Measurements from ENCODE around the gene GSTT2B.
"Not testable (repeated sequence)": the region's sequence is repeated elsewhere in the genome, so short reads cannot be mapped to it uniquely, and the experiment has no call there.

GSTT2B gene

DNA sequence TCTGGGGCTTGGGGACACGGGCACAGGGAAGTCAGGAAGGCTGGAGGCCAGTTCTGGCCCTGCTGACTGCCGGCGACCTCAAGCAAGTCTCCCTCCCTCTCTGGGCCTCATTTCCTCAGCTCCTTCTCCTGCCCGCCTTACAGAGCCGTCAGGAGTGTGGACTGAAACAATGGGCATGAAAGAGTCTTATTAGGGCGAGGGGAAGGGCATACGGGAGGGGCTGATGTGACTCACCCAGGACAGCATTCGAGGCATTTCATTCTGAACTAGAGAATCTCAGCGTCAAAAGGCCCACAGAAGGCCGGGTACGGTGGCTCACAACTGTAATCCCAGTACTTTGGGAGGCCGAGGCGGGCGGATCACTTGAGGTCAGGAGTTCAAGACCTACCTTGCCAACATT, 20.8 kb downstream of the GSTT2B start:
- not testable (repeated sequence) for DNase-seq (ENCODE audit: low spot score)

DNA sequence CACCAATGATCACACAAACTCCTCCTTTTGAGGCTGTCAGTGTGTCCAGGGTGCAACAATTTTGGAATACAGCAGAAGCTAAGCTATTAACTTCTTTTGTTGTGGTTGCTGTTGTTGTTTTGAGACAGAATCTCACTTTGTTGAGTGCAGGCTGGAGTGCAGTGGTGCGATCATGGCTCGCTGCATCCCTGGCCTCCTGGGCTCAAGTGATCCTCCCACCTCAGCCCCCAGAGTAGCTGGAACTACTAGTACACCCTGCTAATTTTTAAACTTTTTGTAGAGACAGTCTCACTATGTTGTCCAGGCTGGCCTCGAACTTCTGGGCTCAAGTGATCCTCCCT, 22.0 kb downstream of the GSTT2B start:
- no peak for DNase-seq (ENCODE audit: low spot score)

DNA sequence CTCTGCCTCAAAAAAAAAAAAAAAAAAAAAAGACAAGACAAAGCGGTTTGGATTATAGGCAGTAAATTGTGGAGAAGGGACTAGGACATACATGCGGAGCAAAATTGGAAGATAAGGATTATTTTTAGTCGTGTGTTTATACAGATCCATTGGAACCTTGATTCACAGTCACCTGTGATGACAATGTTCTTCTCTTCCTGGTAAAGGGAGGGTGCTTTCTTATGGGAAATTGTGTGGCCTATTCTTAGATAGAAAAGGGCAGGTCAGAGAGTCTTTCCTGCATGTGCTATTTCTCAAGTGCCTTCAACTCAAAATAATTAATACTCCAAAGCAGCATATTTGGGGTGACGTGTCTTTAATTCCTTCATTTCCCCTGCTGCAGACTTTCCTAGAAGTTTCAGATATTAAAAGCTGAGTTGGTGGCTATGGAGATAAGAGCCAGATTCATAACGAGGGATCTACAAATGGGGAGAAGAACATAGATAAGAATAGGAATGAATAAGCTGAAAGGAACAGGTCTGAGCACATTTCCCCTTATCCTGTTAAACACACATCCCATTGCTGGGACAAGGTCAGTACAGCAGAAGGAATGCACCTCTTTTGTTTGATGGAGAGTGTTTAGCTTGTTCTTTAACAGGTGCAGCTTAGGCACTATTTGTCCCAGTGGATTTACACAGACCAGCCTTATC, 22.5 kb downstream of the GSTT2B start:
- no peak for DNase-seq (ENCODE audit: low spot score)

DNA sequence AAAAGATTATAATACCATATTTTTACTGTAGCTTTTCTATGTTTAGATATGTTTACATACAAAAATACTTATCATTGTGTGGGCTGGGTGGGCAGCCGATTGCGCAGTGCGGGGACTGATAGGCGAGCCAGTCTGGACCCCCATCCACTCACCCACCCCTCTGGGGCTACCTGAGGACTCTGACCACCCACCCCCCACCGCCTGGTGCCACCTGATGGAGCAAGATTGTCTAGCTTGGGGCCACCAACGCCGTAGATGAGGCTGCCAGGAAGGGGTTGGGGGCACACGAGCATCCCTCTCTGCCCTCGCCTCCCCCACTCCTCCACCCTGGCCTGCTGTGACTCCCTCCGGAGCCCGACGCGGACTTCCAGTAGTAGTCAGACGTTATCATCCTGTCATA, 34.4 kb downstream of the GSTT2B start:
- no peak for DNase-seq (ENCODE audit: low spot score)

DNA sequence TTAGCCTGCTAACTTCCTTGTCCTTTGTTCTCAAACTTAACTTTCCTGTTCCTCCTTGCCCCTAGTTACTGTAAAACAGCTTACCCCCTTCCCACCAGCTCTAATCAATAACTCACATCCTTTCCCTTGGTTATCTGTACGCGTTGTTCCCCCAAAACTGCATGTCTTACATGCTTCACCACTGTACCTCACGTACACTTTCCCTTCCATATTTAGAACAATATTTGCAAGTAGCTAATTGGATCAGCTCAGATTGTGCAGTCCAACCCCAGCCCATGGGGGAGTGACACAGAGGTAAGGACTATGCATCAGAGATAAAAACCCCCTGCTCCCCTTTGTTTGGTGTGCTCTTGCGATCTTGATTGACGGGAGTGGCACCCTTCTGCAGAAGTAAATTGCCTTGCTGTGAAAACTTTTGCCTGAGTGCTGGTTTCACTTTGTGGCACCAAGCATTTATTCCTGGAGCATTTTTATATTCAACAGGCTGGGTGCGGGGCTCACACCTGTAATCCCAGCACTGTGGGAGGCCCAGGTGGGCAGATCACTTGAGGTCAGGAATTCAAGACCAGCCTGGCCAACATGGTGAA, 35.9 kb downstream of the GSTT2B start:
- DNase-seq (ENCODE audit: low spot score) = no peak

DNA sequence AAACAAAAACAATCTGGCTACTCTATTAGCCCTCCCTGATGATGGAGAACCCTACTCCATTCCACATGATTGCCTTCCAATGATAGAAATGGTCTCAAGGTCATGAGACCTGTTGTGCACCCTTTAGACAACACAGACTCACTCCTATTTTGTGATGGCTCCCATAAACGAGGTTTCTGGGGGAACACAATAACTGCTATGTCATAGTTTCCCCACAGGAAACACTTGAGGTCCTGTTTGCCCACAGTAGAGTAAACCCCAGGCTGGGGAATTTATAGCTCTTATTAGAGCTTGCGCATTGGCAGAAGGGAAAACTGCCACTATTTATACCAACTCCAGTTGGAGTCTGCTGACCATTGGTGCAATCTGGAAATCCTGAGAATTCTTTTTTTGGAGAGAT, 38.1 kb downstream of the GSTT2B start:
- no peak for DNase-seq (ENCODE audit: low spot score)

DNA sequence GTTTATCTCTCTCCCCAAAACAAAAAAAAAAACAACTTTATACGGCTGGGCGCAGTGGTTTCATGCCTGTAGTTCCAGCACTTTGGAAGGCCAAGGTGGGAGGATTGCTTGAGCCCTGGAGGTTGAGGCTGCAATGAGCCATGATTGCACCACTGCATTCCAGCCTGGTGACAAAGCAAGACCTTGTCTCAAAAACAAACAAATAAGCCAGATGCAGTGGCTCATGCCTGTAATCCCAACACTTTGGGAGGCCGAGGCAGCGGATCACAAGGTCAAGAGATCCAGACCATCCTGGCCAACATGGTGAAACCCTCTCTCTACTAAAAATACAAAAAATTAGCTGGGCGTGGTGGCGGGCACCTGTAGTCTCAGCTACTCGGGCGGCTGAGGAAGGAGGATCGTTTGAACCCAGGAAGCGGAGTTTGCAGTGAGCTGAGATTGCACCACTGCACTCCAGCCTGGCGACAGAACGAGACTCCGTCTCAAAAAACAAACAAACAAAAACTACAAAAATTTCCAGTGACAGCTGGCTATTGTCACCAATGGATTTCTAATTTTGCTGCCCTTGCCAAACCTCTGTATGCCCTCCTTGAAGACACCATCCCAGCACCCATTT, 39.3 kb downstream of the GSTT2B start:
- DNase-seq (ENCODE audit: low spot score) = not testable (repeated sequence)

DNA sequence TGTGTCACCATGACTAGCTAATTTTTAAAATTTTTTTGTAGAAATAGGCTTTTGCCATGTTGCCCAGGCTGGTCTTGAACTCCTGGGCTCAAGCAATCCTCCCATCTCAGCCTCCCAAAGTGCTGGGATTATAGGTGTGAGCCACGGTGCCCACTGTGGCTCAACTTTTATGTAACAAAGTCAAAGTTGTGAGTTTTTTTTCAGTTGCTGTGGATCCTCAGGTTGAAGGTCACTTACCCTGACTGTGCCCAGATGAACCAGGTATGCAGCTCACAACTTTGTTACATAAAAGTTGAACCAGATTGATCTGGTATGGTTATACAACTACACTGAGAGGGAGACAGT, 40.8 kb downstream of the GSTT2B start:
- DNase-seq (ENCODE audit: low spot score) = not testable (repeated sequence)

DNA sequence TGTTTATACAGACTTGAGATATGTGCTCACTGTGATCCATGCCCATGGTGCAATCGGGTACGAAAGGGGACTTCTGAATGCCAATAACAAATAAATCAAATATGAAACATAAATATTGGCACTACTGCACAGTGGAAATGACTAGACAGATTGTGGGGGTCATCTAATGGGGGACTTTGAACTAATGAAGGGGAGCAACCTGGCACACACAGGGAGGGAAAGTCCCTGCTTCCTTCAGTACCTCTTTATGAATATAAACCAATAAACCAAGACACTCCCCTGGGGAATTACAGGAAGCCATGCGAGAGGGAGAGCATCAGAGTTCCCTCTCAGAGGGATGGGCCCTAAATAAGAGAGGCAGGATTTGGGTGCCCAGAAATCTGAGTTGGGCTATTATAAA, 45.7 kb downstream of the GSTT2B start:
- DNase-seq (ENCODE audit: low spot score) = no peak

DNA sequence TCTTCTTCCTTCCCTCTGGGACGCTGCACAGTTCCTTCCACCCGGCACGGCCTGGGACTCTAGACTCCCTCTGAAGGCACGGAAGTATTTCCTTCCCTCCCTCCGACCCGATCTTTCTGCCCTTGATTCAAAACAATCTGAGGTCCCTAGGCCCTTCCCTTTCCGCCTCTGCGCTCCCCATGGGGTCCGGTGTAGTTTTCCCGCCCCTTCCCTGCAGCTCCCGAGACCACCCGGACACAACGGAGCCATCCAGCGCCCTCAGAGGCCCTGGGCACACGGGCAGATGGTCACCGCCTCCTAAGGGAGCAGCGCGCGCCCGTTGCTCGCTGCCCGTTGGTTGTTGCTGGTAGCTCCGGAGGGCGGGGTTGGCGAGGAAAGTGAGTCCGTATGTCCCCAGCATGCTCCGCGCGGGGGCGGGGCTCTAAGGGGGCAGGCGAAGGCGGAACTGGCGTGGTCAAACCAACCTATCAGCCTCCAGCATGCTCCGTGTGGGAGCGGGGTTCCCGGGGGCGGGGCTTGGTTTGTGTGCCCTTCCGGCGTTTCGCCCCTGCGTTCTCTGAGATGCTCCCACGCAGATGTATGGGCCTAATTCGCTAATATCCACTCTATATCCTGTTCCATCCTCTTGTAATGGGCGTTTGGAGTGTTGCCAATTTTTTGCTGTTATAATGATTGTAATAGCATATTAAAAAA, 47.2 kb downstream of the GSTT2B start:
- DNase-seq (ENCODE audit: low spot score) = peak; percentile 98

DNA sequence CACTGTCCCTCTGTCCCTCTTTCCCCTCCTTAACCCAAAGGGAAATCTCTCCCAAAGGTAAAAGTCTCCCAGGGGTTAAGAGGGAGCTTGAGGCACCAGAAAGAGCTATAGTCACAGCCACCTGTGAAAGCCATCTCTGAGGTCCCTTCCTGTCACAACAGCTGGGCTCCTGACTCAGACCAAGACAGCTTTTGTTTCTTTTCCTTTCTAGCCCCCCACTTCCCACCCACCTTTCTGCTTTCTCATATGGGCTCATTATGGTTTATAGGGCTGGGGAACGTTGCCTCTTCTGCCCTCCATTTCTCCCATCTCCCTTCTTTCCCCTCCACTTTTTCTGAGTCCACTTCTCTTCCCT, 47.7 kb downstream of the GSTT2B start:
- no peak for DNase-seq (ENCODE audit: low spot score)

DNA sequence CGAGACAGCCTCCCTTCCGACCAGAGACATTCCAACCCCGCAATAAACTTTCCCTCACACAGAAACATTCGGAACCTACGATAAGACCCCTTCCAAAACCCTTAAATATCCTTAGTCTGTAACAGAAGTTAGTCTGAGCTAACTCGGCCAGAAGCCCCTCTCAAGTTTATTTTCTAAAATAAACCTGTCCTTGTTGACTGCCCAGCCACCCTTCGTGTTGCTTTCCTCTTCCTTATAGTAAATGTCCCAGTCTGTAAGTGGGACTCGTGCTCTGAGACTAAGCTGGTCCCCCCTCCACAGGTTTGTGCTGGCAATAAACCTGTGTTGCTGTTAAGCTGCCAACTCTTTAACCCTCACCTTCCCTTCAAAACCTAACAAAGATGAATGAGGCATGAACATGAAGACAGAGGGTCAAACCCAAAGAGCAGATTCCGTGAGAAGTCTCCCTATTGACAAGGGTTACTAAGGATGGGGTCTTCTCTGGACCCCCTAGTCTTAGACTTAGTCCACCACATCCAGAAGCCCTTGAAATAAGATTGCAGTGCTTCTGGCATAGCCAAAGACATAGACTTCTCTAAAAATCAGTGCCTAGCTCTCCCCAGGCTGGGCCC, 48.6 kb downstream of the GSTT2B start:
- no peak for DNase-seq (ENCODE audit: low spot score)

DNA sequence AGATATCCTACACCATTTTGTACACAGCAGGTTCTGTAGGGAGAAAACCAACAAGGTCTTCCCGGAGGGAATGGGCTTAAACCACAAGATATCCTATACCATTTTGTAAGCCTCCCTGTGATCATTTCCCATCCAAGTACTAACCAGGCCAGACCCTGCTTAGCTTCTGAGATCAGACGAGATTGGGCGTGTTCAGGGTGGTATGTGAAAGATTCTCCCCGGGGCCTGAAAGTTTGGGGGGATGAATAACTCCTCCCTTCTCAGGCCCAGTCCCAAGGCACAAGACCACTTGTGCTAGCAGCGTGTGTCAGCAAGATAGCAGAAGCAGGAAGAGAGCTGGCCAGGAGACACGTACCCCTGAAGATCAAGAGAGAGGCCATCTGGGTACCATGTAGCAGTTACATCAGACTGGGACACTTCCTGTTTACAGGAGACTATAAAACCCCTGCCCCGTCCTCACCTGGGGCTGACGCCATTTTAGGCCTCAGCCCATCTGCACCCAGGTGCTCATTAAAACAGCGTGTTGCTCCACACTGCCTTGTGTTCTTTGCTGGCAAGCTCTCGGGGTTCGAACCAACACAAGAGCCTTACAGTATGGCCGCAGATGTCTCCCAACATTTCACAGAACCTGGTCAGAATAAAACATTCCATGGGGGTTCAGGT, 49.5 kb downstream of the GSTT2B start:
- no peak for DNase-seq (ENCODE audit: low spot score)

DNA sequence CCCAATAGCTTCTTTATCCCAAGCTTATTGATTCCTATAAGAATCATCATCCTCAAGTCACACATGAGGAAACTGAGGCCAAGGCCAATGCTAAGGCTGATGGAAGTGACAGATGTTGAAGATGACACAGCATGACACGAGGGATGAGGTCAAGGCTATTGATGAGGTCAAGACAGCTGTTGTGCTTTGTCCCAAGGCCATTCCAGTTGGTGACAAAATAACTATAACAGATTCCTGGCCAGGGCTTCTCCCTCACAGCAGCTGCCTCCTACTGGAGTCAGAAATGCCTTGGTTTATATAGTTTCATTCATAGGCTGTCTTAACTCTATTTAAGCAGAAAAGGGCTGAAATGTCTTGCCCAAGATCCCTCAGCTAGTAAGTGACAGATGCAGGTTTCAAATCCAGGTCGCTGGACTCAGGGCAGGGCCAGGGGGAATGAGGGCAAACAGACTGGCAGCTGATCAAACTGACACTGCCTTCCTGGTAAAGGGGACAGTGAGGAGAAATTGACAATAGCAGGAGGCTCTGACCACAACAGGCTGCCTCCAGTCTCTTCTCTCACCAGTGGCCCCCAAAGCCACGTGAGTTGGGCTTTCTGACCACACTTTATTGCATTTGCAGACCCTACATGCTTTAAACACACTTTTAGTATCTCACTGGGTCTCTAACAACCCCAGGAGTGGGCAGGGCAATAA, 50.4 kb downstream of the GSTT2B start:
- DNase-seq (ENCODE audit: low spot score) = no peak

DNA sequence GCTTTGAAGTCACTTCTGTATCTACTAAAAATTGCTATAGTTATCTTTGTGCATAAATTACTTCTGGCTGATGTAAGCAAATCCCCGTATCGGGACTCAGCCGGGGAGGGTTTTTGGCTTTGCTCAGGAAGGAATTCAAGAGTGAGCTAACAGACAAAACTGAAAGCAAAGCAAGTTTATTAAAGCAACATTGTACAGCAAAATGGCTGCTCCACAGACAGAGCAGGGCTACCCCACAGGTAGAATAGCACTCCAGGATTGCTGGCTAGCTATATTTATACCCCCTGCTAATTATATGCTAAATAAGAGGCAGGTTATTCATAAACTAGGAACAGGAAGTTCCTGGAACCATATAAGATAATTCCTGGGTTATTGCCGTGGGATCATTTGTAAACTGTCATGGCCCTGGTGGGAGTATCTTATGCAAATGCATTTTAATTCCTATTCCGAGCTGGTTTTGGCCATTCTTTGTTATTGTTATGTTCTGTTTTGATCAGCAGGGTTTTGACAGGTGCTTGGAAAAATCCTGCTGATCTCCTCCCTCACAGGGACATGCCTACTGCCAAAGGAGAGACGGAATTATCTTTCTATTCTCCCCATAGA, 51.6 kb downstream of the GSTT2B start:
- DNase-seq (ENCODE audit: low spot score) = no peak

DNA sequence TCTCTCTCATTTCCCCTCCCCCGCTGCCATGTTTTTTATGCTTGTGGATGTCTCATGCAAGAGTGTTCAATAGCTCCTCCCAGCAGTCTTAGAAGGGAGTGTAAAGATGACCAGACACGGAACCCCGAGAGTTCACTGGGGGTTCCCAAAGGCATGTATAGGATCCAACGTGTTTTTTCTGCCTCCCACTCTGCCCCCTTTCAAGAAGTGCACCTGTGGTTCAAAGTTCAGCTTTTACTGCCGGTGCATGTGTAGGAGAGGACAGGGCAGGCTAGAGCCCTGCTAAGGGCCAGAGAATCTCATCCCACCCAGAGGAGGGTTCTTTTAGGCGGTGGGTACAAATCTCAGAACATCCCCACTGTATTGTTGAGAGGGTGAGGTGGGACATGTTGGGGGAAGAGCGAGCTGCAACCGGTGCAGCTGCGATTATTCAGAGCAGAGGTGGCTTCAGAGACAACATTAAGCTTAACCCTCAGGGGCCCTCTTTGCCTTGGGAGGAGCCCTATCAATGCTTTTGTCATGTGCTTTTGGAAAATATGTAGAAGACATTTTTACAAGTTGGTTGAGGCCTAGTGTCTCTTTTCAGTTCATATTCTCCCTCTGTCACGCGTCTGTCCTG, 52.3 kb downstream of the GSTT2B start:
- DNase-seq (ENCODE audit: low spot score) = no peak

DNA sequence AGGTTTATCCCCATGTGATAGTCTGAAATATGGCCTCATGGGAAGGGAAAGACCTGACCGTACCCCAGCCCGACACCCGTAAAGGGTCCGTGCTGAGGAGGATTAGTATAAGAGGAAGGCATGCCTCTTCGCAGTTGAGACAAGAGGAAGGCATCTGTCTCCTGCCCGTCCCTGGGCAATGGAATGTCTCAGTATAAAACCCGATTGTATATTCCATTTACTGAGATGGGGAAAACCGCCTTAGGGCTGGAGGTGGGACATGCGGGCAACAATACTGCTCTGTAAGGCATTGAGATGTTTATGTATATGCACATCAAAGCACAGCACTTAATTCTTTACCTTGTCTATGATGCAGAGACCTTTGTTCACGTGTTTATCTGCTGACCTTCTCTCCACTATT, 53.6 kb downstream of the GSTT2B start:
- DNase-seq (ENCODE audit: low spot score) = not testable (repeated sequence)

Measured in pons (tissue), 1 donor.